ENCODE measurements around the gene MYLIP.

GRCh38 chr6:16184129-16184528 is 55.2 kb downstream of the MYLIP start:
- TF ChIP-seq CTCF (IDR thresholded peaks at IDR 0.05) (peak in 1 of 2 donors; percentile 23), EP300 (IDR thresholded peaks at IDR 0.05) (no peak), POLR2A (IDR thresholded peaks at IDR 0.05) (no peak), POLR2AphosphoS5 (IDR thresholded peaks at IDR 0.05) (no peak)
